Measurements from ENCODE around the gene CACNA1C.

CACNA1C gene

DNA sequence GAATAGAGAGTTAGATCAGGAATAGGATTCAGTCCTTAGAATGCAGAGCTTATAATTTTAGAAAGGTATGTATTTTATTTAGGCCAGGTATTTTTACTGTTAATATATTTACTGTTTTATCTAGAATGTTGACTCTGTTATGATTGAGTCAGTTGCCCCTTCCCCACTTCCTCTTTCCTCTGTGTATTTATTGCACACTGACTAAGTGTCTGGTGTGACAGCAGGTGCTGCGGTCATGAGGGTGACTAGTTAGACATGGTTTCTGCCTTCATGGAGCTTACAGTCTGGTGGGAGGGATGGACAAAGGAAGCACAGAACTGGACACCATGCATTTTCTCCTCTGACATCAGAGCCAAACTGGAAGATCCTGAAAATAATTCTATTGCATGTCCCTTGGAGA, 159.8 kb downstream of the CACNA1C start:
- DNase-seq = no peak

GRCh38 chr12:2212971-2213869, 160.4 kb downstream of the CACNA1C start:
- DNase-seq = no peak

DNA sequence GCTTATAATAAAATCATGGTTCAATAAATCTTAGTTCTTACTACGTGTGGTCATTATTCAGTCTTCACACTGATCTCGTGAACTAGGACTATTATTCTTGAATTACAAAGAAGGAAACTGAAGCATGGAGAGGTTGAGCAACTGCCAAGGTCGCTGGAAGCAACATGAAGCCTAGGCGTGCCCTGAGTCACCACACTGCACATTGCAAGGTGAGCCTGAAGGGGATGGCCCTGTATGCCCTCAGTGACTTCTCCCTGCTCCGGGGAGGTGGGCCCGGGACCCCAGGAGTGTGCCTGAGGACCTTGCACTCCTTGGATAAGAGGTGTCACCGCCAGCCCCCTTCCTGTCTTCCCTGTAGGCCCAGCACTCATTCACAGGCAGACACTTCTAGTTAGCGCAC, 161.6 kb downstream of the CACNA1C start:
- no peak for DNase-seq

GRCh38 chr12:2215709-2216560, 163.1 kb downstream of the CACNA1C start:
- DNase-seq = no peak

- no peak for DNase-seq
Observed at GRCh38 chr12:2218706-2219105, 165.9 kb downstream of the CACNA1C start.

DNA sequence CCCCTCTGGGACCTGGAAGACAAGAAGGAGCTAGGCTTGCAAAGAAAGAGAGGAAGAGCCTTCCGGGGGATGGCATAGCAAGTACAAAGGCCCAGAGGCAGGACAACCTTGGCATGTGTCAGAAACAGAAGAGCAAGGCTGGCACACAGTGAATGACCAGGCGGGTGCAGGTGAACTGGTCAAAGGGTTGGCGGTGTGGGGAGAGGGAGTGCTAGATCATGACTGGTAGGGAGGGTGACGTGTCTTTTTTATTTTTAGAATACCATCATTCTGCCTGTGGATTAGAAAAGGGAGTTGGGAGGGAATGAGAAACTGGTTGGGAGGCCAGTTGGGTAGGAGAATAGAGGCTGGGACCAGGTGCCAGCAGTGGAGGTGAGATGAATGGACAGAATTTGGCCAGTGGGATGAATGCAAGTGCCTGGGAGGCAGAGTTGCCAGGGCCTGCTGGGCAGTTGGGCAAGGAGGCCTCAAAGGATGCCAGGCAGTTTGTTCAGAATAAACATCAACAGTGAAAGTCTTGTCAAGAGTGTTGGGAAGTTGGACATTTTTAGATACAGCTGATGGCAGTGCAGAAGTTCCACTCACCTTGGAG, 168.3 kb downstream of the CACNA1C start:
- no peak for DNase-seq

DNA sequence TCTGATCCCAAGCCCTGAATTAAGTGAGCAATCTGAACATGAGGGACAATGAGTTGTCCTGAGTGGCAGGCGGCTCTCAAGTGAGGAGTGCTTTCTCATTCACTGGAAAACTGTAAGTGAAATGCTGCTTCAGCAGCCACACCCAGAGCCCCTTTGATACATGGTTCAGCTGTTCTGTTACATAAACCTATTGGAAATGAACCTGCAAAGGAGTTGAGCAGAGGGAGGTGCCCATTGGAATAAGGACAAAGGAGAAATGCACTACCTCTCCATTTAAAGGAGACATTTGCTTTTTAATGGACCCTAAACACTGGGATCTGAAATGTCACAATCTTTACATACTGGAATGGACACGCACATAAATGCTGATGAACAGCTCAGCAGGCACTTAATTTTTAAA, 169.9 kb downstream of the CACNA1C start:
- DNase-seq = no peak

- no peak for DNase-seq
Observed at GRCh38 chr12:2224961-2225360, 172.2 kb downstream of the CACNA1C start.

GRCh38 chr12:2225696-2226095, 172.9 kb downstream of the CACNA1C start:
- DNase-seq = no peak

- no peak for DNase-seq
Observed at GRCh38 chr12:2226641-2227040, 173.9 kb downstream of the CACNA1C start.

DNA sequence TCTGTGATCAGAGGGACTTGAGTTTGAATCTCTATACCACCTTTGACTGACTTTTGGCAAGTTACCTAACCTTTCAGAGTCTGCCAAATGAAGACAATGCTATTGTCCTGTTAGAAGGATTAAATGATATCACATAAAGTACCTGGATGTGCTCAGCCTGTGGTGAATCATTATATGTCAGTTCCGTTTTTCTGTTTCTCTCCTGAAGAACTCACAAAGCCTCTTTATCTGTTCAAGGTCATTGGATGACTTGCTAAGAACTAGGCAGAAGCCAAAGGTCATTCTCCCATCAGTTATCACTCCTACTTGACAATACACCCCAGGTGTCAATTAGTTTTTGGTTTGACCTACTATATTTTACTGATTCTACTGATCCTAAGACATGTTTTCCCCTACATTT, 174.6 kb downstream of the CACNA1C start:
- no peak for DNase-seq

- DNase-seq = no peak
Observed at GRCh38 chr12:2228535-2228934, 175.7 kb downstream of the CACNA1C start.

- DNase-seq = no peak
Observed at GRCh38 chr12:2229661-2230539, 177.1 kb downstream of the CACNA1C start.

- DNase-seq = no peak
Observed at GRCh38 chr12:2231011-2231595, 178.3 kb downstream of the CACNA1C start.

- no peak for DNase-seq
Observed at GRCh38 chr12:2231956-2232355, 179.2 kb downstream of the CACNA1C start.

DNA sequence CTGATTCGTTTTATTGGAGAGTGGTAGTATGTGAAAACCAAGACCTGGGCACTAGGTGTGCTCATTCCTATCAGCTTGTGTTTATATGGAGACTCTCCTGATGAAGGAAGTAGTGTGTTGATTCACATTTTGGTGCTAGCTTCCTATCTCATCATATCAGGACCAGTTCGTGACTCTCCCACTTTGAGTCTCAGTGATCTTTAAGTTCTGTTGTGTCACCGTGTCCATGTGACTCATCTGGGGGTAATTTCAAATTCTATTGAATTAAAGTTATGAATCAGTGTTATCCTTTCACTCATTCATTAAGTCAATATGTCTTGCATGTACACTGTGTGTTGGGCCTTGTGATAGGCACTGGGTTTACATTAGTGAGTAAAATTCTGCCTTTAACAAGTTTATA, 180.2 kb downstream of the CACNA1C start:
- DNase-seq = no peak

DNA sequence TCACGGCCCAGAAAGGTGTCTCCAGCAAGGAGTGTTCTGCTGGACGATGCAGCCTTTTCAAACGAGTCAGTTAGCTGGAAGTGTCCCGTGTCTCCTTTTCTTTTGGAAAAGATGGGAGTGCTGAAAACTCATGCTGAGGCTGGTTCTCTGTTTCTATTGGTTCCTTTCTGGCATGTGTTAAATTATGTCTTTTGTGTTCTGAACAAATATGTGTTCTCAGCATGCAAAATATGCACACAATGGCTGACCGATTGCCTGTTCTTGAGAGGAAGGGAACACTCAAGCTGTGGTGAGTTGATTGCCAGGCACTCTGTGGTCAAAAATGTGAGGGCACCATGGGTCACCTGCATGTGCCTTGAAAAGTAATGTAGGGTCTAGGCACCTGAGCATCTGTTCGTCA, 181.3 kb downstream of the CACNA1C start:
- DNase-seq = no peak

DNA sequence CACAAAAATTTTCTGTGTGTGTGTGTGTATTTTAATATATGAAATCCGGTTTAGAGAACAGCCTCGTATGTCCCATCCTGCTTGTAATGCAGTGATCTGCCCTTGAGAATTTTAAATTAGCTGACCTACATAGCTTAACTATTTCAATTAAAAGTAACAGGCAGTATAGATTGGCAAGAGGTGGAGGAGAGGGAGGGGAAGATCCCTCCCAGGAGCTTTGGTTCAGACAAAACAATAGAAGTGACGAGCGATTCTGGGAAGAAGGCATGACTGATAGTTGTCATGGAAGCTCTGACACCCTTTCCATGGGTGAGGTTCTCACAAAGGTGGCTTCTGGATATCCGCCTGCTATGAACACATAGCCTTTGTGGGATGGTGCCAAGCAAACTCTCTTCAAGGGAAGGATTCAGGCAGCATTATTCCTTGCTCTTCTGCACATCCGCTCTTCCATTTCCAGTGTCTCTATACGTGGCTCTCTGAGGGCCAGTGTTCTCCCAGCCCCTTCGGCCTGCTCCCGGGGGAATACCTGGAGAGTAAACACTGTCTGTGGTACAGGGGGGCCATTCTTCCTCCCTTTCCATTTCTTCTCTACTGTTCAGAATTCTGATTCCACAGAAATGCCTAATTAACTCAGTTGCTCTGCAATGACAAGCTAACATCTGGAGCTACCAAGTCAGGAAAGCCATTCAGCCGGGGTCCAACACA, 182.0 kb downstream of the CACNA1C start:
- no peak for DNase-seq

GRCh38 chr12:2236506-2237294, 183.9 kb downstream of the CACNA1C start:
- no peak for DNase-seq

GRCh38 chr12:2238111-2238510, 185.3 kb downstream of the CACNA1C start:
- no peak for DNase-seq
